ENCODE measurements around the gene FAM3A. TPM values are rescaled to one million over a fixed set of nuclear protein-coding genes. Genes with fewer than 3 reads are reported as not detected.

Gene FAM3A
- total and polyA plus RNA-seq, 2 of the 4 experiments (the other 2 are of a cell fraction): 14.0 to 47.2 TPM

DNA sequence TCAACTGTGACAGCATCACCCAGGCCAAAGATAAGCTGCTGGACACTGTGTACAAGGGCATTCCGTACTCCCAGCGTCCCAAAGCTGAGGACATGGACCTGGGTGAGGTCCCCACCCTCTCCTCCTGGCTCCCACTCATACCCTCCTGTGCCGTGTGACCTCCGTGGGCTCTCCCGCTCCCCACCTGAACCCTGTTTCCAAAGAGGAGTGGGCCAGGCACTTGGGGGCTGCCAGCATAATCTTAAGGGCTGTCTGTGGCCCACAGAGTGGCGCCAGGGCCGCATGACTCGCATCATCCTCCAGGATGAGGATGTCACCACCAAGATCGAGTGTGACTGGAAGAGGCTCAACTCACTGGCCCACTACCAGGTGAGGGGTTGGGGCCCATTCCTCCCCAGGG, 46.9 kb downstream of the FAM3A start:
- Histone ChIP-seq H3K9me3 (ENCODE audit: control insufficient read depth, insufficient read depth, low read length) (peaks cover 2% of the 10 kb centered on the region; the same call in 1 of the 2 replicates), H4K91ac (ENCODE audit: insufficient read depth, low read depth, low read length) (no peak overlapping the region), H3K79me1 (ENCODE audit: low read depth in 1 of 2, low read length in 2 of 2) (no peaks in the 10 kb centered on the region), H3K36me3 (ENCODE audit: control insufficient read depth, insufficient read depth, low read length) (peaks cover 77% of the 10 kb centered on the region), H4K8ac (ENCODE audit: low read depth in 2 of 2, low read length in 2 of 2) (no peak overlapping the region), H2AK9ac (replicated peaks; ENCODE audit: low read depth, low read length, poor library complexity) (no peak overlapping the region), H3K27ac (ENCODE audit: insufficient read depth, low read length) (no peak overlapping the region), H3K23ac (ENCODE audit: low read depth, low read length) (no peak overlapping the region), H2BK20ac (ENCODE audit: low read depth, low read length) (no peak overlapping the region), H3K4me1 (ENCODE audit: control insufficient read depth, insufficient read depth, low read length) (no peaks in the 10 kb centered on the region), H3K9ac (ENCODE audit: low read depth, low read length) (no peak overlapping the region), H2AFZ (replicated peaks; ENCODE audit: low read length, poor library complexity) (no peak overlapping the region), H3K4me3 (ENCODE audit: insufficient read depth, low read depth, low read length) (no peak overlapping the region), H3K4ac (ENCODE audit: low read depth, low read length) (no peak overlapping the region), H3K27me3 (ENCODE audit: control insufficient read depth, insufficient read depth, low read length) (no peaks in the 10 kb centered on the region), H3K18ac (ENCODE audit: low read depth, low read length) (no peak overlapping the region), H2BK5ac (ENCODE audit: low read depth, low read length, poor library complexity, severe bottlenecking) (no peak overlapping the region), H2BK15ac (ENCODE audit: low read depth, low read length) (no peak overlapping the region), H4K5ac (ENCODE audit: low read depth, low read length) (no peak overlapping the region), H3K14ac (replicated peaks; ENCODE audit: low read depth, low read length) (no peak overlapping the region), H2BK120ac (ENCODE audit: low read depth, low read length) (no peak overlapping the region), H3K4me2 (ENCODE audit: low read depth, low read length) (no peak overlapping the region), H4K20me1 (ENCODE audit: insufficient read depth, low read length) (no peaks in the 10 kb centered on the region; the same call in 1 of the 2 replicates), H2AK5ac (ENCODE audit: low read depth, low read length) (no peak overlapping the region), H3K9me1 (ENCODE audit: insufficient read depth, low read length) (no peaks in the 10 kb centered on the region), H3K56ac (ENCODE audit: extremely low read depth, insufficient read depth, low read length) (no peak overlapping the region)
- no CpG with 5 or more reads among the region's 9 CpGs for WGBS, 2 experiments (ENCODE audit: extremely low coverage in 2 of 2, insufficient read length in 1 of 2)
- no peak for ATAC-seq (ENCODE audit: low read depth)
- BruUV-seq (replicated peaks): no TSS peak
- TF ChIP-seq RFX5 (IDR thresholded peaks at IDR 0.05; ENCODE audit: low read depth, low read length) (no peak), RCOR1 (IDR thresholded peaks at IDR 0.05; ENCODE audit: insufficient replicate concordance, low read length) (no peak)
- intact Hi-C loops (cut with micrococcal nuclease): no loop called here
- ChIA-PET CTCF (no interaction called here), POLR2A (ENCODE audit: unreplicated experiment) (no interaction called here)
- dilution Hi-C loops (cut with HindIII; ENCODE audit: low sequenced_read_pairs, unreplicated experiment): no loop called here
- in situ Hi-C loops (cut with MboI; ENCODE audit: low sequenced_read_pairs): no loop called here
- DNase-seq: no peak
